Measurements from ENCODE around the gene VSTM1. TPM values are rescaled to one million over a fixed set of nuclear protein-coding genes. Genes with fewer than 3 reads are reported as not detected.

Gene VSTM1
- total and polyA plus RNA-seq, 2 of the 8 experiments (the other 6 are each of a cell fraction or from before 2014, with no cell fraction given) = 0.12 to 0.65 TPM

GRCh38 chr19:54001496-54001895 is 62.2 kb downstream of the VSTM1 start:
- no peak overlapping the region for H2AK5ac ChIP-seq (ENCODE audit: low read depth, low read length)
- no peak overlapping the region for H4K8ac ChIP-seq (ENCODE audit: extremely low read depth, insufficient read depth, low read length)
- no peaks in the 10 kb centered on the region for H3K79me1 ChIP-seq (ENCODE audit: low read depth, low read length)
- H3K36me3 ChIP-seq (ENCODE audit: control insufficient read depth in 2 of 4, insufficient read depth in 4 of 4, low read length in 3 of 4) = no peaks in the 10 kb centered on the region
- no peak overlapping the region for H2BK12ac ChIP-seq (ENCODE audit: low read depth, low read length)
- H2BK5ac ChIP-seq (ENCODE audit: low read depth, low read length) = no peak overlapping the region
- peaks cover 0 to 12% (median 4%) of the 10 kb centered on the region in 4 experiments; a peak in 4 of 7 replicates for H3K27me3 ChIP-seq (replicated peaks in 1 of 4; ENCODE audit: control insufficient read depth in 3 of 4, extremely low read depth in 1 of 4, insufficient read depth in 3 of 4, low read length in 3 of 4)
- WGBS, 2 experiments (ENCODE audit: extremely low coverage in 1 of 2, insufficient coverage in 1 of 2, insufficient read length in 1 of 2, insufficient replicate concordance in 2 of 2, low coverage in 1 of 2, low lambda C conversion rate in 2 of 2, missing lambda C conversion rate in 1 of 2) = 86% methylated on average over 2 of the region's 2 CpGs; no CpG with 5 or more reads in 1 of the 2 experiments
- DNase-seq (ENCODE audit: low read depth in 1 of 2, low spot score in 2 of 2) = no peak
- H3K9me3 ChIP-seq (ENCODE audit: insufficient read depth in 2 of 2, low read depth in 1 of 2, low read length in 1 of 2) = no peaks in the 10 kb centered on the region
- 0 out of 2 replicates have a peak overlapping the region, but pooled peaks have one; percentile 88 for H2BK15ac ChIP-seq (ENCODE audit: low read length)
- H3K56ac ChIP-seq (replicated peaks; ENCODE audit: insufficient read length, low read depth, low read length) = no peak overlapping the region
- CTCF ChIA-PET (ENCODE audit: partially characterized antibody) = interaction anchor here (1.4 to 1.8 kb wide), 4 partner anchors 22 to 89 kb away, joined by 3 to 8 read pairs (median 6); no protein-coding TSS in a partner anchor
- no peak overlapping the region for H3K4ac ChIP-seq (replicated peaks; ENCODE audit: insufficient read length, low read depth, low read length)
- no peaks in the 10 kb centered on the region; the same call in 1 of the 2 replicates for H3K23me2 ChIP-seq (ENCODE audit: low read depth, low read length)
- H3K4me2 ChIP-seq (ENCODE audit: insufficient read depth in 1 of 2, low read depth in 2 of 2, low read length in 2 of 2) = no peak overlapping the region
- H4K5ac ChIP-seq (ENCODE audit: insufficient read length, low read depth, low read length) = no peak overlapping the region
- H3K27ac ChIP-seq (ENCODE audit: low read depth, low read length) = no peak overlapping the region
- H2BK20ac ChIP-seq (ENCODE audit: low read length) = no peak overlapping the region
- no peak overlapping the region for H3K4me3 ChIP-seq (ENCODE audit: extremely low read depth in 1 of 4, insufficient read depth in 2 of 4, low read depth in 3 of 4, low read length in 4 of 4)
- no peak overlapping the region for H3K23ac ChIP-seq (ENCODE audit: insufficient read length)
- POLR2A ChIA-PET (ENCODE audit: partially characterized antibody) = interaction anchor here (2.4 kb wide), 1 partner anchor 9 kb away, joined by 11 read pairs; the partner anchor contains the start of gene CACNG6
- peaks cover 0 to 6% (median 0%) of the 10 kb centered on the region in 4 experiments; a peak in 2 of 7 replicates for H3K4me1 ChIP-seq (replicated peaks in 1 of 4; ENCODE audit: control insufficient read depth in 3 of 4, insufficient read depth in 4 of 4, low read length in 3 of 4)
- no peak overlapping the region for H3K9ac ChIP-seq (replicated peaks in 1 of 4; ENCODE audit: extremely low read depth in 1 of 4, low read depth in 3 of 4, low read length in 3 of 4)
- H4K91ac ChIP-seq (replicated peaks; ENCODE audit: insufficient read length, low read length) = no peak overlapping the region
- no peak overlapping the region for H3K14ac ChIP-seq (ENCODE audit: insufficient read length)
- no peak for FAIRE-seq
- H3K79me2 ChIP-seq (ENCODE audit: control insufficient read depth in 1 of 2, insufficient read depth in 2 of 2, low read length in 2 of 2) = no peaks in the 10 kb centered on the region
- H3K18ac ChIP-seq (ENCODE audit: extremely low read depth, low read length) = no peak overlapping the region
- H2BK120ac ChIP-seq (replicated peaks; ENCODE audit: low read depth, low read length) = no peak overlapping the region
- H2AFZ ChIP-seq (ENCODE audit: low read length) = no peak overlapping the region
- H4K20me1 ChIP-seq (replicated peaks in 1 of 2; ENCODE audit: control insufficient read depth in 1 of 2, insufficient read depth in 2 of 2, low read length in 2 of 2) = no peaks in the 10 kb centered on the region
- TF ChIP-seq MAX (IDR thresholded peaks at IDR 0.05) (no peak), SIRT6 (IDR thresholded peaks at IDR 0.05; ENCODE audit: low read length) (no peak), SIX5 (IDR thresholded peaks at IDR 0.05; ENCODE audit: low read depth, low read length) (no peak), CEBPB (IDR thresholded peaks at IDR 0.05; ENCODE audit: low read depth, low read length) (no peak), TAF7 (optimal IDR thresholded peaks at IDR 0.05; ENCODE audit: borderline replicate concordance, low read depth, low read length) (no peak)
